ENCODE data around the gene DAB2IP.

The DAB2IP gene

GRCh38 chr9:121815546-121816448, 164.4 kb downstream of the DAB2IP start:
- DNase-seq (ENCODE audit: low read depth in 1 of 2, low spot score in 1 of 2), result no peak

DNA sequence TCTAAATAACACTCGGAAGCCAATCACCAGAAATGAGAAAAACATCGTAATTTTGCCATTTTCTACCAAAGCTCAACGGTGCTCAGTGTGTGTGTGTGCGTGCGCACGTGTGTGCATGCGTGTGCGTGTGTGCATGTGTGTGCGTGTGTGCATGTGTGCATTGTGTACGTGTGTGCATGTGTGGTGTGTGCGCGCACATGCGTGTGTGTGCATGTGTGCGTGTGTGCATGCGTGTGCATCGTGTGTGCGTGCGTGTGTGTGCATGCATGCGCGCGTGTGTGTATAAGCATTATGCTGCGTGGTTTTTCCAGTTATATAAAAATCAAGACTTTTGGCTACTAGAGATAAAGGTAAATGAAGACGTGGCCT, 165.0 kb downstream of the DAB2IP start:
- no peak for DNase-seq (ENCODE audit: low read depth in 1 of 2, low spot score in 1 of 2)

DNA sequence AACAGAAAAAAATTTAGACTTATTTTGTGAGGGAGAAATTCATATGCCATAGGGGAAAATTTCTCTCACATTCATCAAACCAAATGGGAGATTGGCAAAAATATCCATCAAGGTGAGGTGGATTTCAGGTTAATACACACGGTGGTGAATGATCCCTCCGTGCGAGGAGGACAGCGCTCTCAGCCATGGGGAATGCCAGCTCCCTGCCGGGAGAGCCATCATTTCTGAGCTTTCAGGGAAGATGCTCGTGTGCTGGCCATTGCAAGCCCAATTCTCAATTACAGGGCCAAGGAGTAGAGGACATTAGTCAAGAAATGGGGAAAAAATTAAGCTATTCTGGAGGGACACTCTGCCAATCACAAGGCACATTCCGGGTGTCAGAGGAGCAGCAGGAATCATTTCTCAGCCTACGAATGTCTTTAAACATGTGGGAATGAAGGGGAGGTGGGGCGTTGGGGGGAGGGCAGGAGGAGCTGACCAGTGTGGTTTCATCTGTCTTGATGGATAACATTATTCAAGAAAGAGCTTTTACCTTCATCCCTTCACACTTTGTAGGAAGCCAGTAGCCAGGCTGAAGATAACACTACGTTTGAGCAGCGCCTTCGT, 165.5 kb downstream of the DAB2IP start:
- DNase-seq (ENCODE audit: low read depth in 1 of 2, low spot score in 1 of 2), result no peak

DNA sequence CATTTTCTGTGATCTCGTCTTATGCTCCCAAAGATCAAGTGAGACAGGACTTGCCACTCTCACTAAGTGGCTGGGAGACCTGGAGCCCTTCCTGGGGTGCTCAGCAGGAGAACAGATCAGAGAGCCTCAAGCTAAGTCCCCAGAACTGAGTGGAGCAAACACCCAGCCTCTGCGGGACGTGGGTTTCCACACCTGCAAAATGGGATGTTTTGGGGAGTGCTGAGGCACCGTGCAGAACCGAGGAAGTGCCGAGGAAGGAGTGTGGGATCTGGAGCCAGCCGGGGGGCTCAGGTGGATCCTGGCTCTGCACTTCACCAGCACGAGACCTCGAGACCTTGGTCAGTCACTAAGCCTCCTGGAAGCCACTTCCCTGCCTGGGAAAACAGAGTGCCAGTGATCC, 166.0 kb downstream of the DAB2IP start:
- DNase-seq (ENCODE audit: low read depth in 1 of 2, low spot score in 1 of 2), result no peak

DNA sequence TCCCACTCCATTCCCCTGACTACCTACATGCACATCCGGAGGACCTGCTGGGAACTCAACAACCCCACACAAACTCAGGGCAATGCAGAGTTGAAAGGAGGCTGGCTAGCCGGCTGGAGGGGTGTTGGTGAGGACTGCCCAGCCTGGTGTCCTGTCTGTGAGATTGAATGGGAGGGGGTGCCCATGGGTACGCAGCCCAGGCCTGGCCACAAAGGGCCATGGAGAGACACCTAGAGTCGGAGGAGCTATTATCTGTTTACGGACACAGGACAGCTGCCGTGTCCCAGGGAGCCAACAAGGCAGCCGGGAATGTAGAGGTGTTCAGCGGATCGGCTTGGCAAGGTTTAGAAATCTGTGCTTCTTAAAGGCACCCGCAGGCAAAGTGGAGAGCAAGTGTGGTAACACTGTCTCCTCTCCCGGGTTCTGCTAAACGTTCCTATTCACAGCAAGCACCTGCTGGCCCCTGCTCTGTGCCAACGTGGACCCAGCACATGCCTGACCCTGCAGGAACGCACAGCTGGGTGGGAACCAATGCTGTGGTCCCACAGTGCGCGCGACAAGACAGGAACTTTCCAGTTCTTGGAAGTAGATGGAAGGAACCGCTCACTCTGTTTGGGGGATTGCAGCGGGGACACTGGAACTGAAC, 166.7 kb downstream of the DAB2IP start:
- no peak for DNase-seq (ENCODE audit: low read depth in 1 of 2, low spot score in 1 of 2)

DNA sequence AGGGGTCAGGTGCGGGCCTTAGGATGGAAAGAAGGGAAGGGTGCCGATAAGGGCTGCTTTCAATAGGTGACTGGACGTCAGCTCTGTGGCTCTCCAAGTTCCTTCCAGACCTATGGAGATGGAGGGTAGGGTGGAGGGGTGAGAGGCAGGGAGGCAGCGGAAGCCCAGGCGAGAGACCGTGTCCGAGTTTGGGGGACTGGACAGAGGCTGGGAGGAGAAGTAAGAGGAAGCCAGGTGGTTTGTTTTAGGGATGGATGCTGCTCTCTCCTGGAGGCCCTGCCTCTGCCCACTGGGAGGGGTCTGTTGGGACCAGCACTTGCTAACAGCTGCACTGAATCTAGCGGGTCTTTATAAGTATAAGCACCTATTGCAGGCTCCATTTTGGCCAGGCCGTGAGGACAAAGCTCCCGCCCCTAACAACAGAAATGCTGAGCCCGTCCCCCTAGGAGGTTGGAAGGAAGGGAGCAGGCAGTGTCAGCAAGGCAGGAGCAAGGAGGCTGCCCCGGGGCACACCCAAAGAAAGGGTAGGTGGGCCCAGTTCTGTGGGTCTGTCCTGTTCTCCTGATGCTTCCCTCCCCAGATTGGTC, 167.5 kb downstream of the DAB2IP start:
- no peak for DNase-seq (ENCODE audit: low read depth in 1 of 2, low spot score in 1 of 2)

DNA sequence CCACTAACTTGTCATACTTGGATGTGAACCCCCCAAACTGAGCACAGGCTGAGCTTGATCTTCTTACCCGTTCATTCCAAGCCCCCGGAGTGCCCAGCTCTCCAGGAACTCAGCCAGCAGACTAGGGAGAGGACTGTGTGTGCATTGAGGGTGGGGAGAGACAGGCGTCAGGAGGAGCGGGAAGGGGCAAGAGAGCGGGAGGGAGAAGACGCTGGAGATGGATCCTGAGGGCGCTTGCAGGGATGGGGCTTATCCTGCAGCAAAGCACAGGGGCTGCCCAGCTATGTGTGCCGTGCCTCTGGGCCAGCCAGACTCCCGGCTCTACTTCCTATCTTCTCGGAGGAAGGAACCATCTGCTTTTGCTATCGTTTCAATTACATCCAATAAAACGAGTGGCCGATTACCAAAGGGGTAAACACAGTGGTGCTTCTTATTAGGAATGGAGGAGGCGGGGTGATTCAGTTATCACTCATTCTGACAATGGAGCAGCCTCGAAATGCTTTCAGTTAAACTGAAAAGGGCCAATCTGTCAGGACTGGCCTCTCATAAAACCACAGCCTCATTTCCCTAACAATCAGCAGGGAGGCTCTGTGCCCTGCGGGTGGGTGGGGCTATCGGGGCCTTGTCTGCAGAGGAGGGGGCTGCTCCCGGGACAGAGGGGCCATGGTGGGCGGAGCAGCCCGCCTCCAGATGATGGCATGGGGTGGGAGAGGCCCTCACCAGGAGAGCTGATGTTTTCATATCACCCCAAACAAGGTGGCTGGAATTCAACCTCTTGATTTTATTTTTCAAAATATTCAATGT, 168.2 kb downstream of the DAB2IP start:
- no peak for DNase-seq (ENCODE audit: low read depth in 1 of 2, low spot score in 1 of 2)

DNA sequence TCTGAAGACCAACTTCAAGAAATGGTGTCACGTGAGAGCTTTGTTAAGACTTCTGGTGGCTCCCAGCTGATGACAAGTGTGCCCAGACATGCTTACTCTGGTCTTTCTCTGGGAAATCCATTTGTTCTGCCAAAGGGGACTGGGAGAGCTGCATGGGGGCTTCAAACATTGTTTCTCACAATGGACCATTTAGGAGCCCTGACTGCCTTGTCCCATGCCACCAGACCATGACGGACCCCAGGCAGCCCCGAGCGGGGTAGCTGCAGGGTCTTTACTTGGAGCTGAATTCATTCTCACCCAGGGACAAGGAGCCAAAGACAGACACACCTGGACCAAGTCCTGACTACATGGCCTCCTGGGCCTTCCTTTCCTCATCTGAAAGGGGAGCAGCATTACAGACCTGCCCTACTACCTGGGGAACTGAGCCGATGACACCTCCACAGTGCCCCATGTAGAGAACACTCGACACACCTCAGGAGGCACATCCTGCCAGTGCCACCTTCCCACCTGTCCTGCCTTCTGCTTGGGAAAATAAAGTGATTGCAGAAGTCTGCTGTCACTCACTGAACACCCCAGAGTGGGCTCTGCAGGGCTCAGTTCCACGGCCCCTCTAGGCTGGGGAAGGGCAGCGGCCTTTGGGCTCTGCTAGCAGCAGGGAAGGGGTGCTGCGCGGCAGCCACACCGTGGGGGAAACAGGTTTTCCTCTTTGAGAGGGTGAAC, 169.0 kb downstream of the DAB2IP start:
- DNase-seq (ENCODE audit: low read depth in 1 of 2, low spot score in 1 of 2), result no peak

DNA sequence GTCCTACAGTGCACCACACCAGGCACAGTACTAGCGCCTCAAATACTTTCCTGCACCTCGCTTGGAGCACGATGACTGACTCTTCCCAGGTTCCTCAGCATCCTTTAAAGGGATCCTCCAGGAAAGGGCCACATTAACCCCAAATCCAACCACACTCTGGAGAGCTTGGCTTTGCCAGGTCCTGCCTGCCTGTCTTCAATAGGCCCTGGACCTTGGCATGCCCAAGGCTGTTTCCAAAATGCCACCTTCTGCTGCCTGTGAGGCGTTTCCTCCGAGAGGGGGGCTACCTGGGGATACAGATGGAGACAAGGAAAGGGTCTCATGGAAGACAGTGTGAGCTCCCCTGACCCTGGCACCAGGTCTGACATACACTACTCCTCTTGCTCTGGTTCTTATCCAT, 169.9 kb downstream of the DAB2IP start:
- no peak for DNase-seq (ENCODE audit: low read depth in 1 of 2, low spot score in 1 of 2)

DNA sequence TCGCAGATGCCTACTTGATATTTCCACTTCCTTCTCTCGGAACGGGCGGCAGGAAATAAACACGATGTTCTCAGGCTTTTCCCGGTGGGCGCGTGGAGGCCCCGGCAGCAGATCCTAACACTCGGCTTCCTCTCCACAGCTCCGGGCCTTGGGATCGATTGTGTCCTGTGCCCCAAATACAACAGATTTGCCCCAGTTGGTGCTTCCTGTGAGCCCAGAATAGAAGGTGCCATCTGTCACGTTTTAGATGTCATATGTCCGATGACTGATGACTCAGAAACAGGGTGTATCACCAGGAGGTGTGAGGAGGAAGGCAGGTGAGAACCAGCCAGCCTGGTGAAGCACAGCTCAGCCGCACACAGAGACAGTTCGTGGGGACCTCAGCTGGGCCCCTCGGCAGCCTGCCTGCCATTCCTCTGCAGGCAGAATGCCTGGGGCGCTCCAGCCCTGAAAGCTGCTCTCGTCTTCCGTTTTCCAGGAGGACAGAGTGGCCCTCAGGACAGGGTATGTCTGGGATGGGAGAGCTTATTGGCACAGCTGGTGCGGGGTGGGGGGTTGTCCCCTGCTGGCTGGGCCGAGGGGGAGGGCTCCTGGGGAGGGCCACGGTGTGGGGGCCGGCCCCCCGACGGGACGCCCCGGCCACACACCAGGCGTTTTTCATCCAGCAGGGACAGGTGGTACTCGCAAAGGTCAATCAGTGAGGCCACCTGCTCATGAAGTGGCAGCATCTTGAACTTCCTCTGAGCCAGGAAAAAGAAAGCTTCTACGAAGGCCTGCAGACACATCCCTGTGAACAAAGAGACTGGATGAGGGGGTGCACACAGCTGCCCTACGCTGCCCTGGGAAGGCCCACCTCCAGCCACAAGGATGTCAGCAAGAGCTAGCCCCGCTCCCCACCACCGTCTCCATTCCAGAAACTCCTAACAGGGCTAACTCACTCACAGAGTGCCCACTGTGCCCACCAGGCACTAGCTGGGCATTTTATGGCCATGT, 171.0 kb downstream of the DAB2IP start:
- DNase-seq (ENCODE audit: low read depth in 1 of 2, low spot score in 1 of 2), result no peak

- no peak for DNase-seq (ENCODE audit: low read depth in 1 of 2, low spot score in 1 of 2)
These were observed 172.2 kb downstream of the DAB2IP start for GRCh38 chr9:121823451-121824169.

- no peak for DNase-seq (ENCODE audit: low read depth in 1 of 2, low spot score in 1 of 2)
These were observed 173.2 kb downstream of the DAB2IP start for GRCh38 chr9:121824651-121825030.

DNA sequence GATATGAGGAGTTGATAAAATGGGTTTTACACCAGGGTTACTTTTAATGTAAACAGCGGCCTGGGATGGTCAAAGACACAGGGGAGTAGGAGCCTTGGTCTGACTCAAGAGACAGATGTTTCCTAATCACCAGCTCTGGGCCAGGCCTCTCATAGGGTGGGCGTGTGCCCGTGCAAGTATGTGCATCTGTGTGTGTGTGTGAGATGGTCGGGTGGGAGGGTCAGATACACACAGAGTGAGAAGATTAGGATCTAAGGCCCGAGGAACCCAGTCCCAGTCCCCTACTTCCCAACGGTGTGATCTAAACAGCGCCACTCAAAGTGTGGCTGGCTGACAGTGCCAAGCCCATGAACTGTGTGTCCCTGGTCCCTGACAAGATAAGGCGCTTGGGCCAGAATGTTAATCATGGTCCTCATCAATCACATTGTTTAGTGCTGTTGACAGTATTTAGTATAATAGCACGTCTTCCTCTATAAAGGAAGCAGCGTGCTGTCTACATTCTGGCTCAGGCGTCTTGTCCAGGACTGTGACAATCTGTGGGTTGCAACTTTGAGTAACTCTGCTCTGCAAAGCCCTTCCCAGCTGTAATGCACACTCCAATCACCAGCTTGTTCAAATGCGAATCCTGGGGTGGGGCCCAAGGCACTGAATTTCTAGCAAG, 173.7 kb downstream of the DAB2IP start:
- no peak for DNase-seq (ENCODE audit: low read depth in 1 of 2, low spot score in 1 of 2)

- no peak for DNase-seq (ENCODE audit: low read depth in 1 of 2, low spot score in 1 of 2)
These were observed 175.3 kb downstream of the DAB2IP start for GRCh38 chr9:121826711-121827110.

DNA sequence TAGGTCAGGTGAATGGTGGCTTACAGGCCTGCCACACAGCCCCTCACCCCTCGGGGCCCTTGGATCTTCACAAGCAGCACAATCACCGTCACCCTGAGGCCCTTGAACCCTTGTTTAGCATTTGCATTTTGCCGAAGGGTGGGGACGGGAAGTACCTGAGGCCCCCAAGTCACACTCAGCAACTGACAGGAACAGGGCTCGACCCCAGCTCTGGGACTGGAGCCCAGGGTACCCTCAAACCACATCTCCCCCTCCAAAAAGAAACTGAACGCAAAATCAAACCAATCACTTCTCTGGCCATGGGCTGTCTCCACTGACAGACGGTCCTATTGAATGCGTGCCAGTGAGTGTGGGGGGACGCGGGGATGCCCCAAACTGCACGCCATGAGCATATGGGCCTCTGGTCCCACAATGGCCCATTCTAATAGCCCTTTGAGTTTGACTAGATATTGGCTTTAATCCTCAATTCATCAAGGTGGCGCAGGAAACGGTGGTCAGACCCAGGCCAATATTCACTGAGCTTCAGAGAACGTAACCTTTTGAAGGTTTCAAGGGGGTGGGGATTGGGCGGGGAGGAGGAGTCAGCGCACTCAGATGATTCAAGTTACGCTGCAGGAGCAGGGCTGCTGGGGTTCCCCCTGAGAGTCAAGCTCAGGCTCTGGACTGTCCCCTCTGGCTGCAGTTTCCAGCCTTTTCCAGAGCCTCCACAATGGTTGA, 176.0 kb downstream of the DAB2IP start:
- no peak for DNase-seq (ENCODE audit: low read depth in 1 of 2, low spot score in 1 of 2)

DNA sequence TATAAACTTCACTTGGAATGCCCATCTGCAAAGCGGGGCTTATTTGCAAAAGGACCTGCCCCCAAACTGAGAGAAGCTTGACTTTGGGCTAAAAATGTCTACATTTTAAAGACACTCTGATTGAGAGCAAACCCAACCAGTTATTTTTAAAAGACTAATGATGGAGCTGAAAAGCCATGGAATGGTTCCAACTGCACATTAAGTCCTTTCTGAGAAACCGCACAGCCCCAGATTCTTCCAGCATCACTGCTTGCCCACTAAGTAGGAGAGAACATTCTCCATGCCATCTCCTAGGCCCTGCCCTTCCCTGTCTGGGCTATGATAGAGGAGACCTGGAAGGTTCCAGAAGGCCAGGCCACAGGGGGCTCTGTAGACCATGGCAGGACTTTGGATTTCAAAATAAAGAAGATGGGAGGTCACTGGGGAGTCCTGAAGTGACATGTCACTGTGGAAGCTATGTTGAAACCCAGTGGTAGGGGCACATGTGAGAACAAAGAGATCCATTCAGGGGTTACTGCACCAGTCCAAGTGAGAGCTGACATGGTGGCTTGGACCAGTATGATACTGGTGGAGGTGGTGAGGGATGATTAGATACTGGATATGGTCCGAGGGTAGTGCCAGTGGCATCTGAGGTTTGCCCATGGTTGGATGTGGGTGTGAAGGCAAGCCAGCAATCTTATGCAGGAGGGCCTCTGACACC, 179.2 kb downstream of the DAB2IP start:
- DNase-seq (ENCODE audit: low read depth in 1 of 2, low spot score in 1 of 2), result no peak

- DNase-seq (ENCODE audit: low read depth in 1 of 2, low spot score in 1 of 2), result no peak
These were observed 180.4 kb downstream of the DAB2IP start for GRCh38 chr9:121831869-121832268.

All from stimulated activated CD4-positive, alpha-beta T cell treated with anti-CD3 and anti-CD28 coated beads, Interleukin-15, amount 100 ng/mL, for 1 hour (primary cell).